ENCODE results near the gene DNAH10. TPM values are rescaled to one million over a fixed set of nuclear protein-coding genes. Genes with fewer than 3 reads are reported as not detected.

DNAH10 gene
- total RNA-seq, 4 donors from 2014 or later: 0.18 to 0.65 TPM; not detected in 2

DNA sequence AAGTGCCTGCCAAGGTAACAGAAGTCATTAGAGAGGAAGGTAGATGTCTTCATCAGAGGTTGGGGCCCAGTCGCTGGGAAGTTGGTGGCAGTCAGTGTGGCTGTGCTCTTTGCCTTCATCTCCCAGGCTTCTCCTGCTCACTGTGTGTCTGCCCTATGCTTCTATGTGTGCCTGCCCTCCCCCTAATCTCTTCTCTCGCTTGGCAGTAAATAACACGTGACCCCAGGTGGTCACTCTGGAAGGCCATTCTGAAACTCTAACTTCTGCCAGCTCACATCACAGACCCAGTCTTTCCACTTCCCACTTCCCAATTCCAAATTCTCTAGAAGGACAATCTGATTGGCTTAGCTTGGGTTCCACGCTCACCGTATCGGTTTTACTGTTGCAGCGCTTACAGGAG lies 220.2 kb downstream of the DNAH10 start:
- no peak for DNase-seq
- no peak for ATAC-seq
- intact Hi-C loops (cut with DNase I; ENCODE audit: low total_unique reads) (loop anchor here (5.0 kb wide), 1 partner anchor 75 kb away; no protein-coding TSS in a partner anchor), in situ Hi-C loops (cut with MboI; ENCODE audit: low sequenced_read_pairs in 4 of 4) (loop anchor here in 1 of 4 donors (10.0 kb wide), 1 partner anchor 77 kb away; no protein-coding TSS in a partner anchor)
- no peak for TF ChIP-seq POLR2A (IDR thresholded peaks at IDR 0.05)
- H3K27ac ChIP-seq: no peak overlapping the region
- H3K9me3 ChIP-seq: no peaks in the 10 kb centered on the region
- peaks cover 7 to 30% of the 10 kb centered on the region in 2 donors for H3K4me1 ChIP-seq
- no peak overlapping the region for H3K4me3 ChIP-seq
- H3K36me3 ChIP-seq: no peaks in the 10 kb centered on the region
- H3K27me3 ChIP-seq: no peaks in the 10 kb centered on the region

- H3K27ac ChIP-seq: peak overlapping the region in 1 of 4 donors; percentile 7
- in situ Hi-C loops (cut with MboI; ENCODE audit: low sequenced_read_pairs in 4 of 4): loop anchor here in 1 of 4 donors (10.0 kb wide), 1 partner anchor 79 kb away; no protein-coding TSS in a partner anchor
- H3K27me3 ChIP-seq: no peaks in the 10 kb centered on the region
- TF ChIP-seq POLR2A (IDR thresholded peaks at IDR 0.05): no peak
- TF ChIP-seq, protein P1, sequence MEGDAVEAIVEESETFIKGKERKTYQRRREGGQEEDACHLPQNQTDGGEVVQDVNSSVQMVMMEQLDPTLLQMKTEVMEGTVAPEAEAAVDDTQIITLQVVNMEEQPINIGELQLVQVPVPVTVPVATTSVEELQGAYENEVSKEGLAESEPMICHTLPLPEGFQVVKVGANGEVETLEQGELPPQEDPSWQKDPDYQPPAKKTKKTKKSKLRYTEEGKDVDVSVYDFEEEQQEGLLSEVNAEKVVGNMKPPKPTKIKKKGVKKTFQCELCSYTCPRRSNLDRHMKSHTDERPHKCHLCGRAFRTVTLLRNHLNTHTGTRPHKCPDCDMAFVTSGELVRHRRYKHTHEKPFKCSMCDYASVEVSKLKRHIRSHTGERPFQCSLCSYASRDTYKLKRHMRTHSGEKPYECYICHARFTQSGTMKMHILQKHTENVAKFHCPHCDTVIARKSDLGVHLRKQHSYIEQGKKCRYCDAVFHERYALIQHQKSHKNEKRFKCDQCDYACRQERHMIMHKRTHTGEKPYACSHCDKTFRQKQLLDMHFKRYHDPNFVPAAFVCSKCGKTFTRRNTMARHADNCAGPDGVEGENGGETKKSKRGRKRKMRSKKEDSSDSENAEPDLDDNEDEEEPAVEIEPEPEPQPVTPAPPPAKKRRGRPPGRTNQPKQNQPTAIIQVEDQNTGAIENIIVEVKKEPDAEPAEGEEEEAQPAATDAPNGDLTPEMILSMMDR (IDR thresholded peaks at IDR 0.05 in 4 of 5, conservative IDR thresholded peaks at IDR 0.05 in 1 of 5): peak; percentile 36 to 63 (median 50)
- ATAC-seq: peak; percentile 83 to 85
- intact Hi-C loops (cut with DNase I; ENCODE audit: low total_unique reads): loop anchor here (5.0 kb wide), 1 partner anchor 77 kb away; no protein-coding TSS in a partner anchor
- no peaks in the 10 kb centered on the region for H3K9me3 ChIP-seq
- no peaks in the 10 kb centered on the region for H3K36me3 ChIP-seq
- no peak overlapping the region for H3K4me3 ChIP-seq
- H3K4me1 ChIP-seq: peaks cover 9 to 30% of the 10 kb centered on the region in 2 donors
- peak; percentile 18 to 36 for DNase-seq
Observed at GRCh38 chr12:123983822-123984485, 221.9 kb downstream of the DNAH10 start.

GRCh38 chr12:123984903-123985302 lies 222.8 kb downstream of the DNAH10 start:
- Histone ChIP-seq H3K36me3 (no peaks in the 10 kb centered on the region), H3K9me3 (no peaks in the 10 kb centered on the region), H3K4me1 (peaks cover 18 to 39% of the 10 kb centered on the region in 2 donors), H3K27me3 (no peaks in the 10 kb centered on the region), H3K4me3 (no peak overlapping the region), H3K27ac (peak overlapping the region in 1 of 4 donors; percentile 13)
- intact Hi-C loops (cut with DNase I; ENCODE audit: low total_unique reads): loop anchor here (5.0 kb wide), 1 partner anchor 78 kb away; no protein-coding TSS in a partner anchor
- no peak for DNase-seq
- in situ Hi-C loops (cut with MboI; ENCODE audit: low sequenced_read_pairs in 4 of 4): loop anchor here in 2 of 4 donors (5.0 to 10.0 kb wide), 2 partner anchors 78 to 80 kb away; no protein-coding TSS in a partner anchor
- TF ChIP-seq, protein P1 (IDR thresholded peaks at IDR 0.05 in 4 of 5, conservative IDR thresholded peaks at IDR 0.05 in 1 of 5): no peak
- no peak for TF ChIP-seq POLR2A (IDR thresholded peaks at IDR 0.05)
- no peak for ATAC-seq

Other genes with a start within 250 kb of the DNAH10 start
- 10 to 100 TPM; 33.4 to 65.3 (median 40.6) TPM for gene RILPL1, start 228.6 kb upstream of the DNAH10 start, total RNA-seq
- gene TMED2, start 177.7 kb upstream of the DNAH10 start, total RNA-seq: 100 to 1,000 TPM; 115 to 177 (median 146) TPM
- gene DDX55, start 160.2 kb upstream of the DNAH10 start, total RNA-seq: 1 to 10 TPM; 6.2 to 9.4 (median 7.4) TPM
- gene EIF2B1, start 128.6 kb upstream of the DNAH10 start, total RNA-seq: 100 to 1,000 TPM in 3 of 4 donors, 10 to 100 TPM in 1; 84.5 to 118 (median 112) TPM
- gene GTF2H3, start 128.5 kb upstream of the DNAH10 start, total RNA-seq: 10 to 100 TPM; 11.5 to 14.3 (median 12.3) TPM
- gene TCTN2, start 91.2 kb upstream of the DNAH10 start, total RNA-seq: 1 to 10 TPM; 1.2 to 5.0 (median 1.6) TPM
- 10 to 100 TPM; 14.8 to 22.7 (median 17.4) TPM for gene ATP6V0A2, start 49.9 kb upstream of the DNAH10 start, total RNA-seq
- gene CCDC92, start 210.5 kb downstream of the DNAH10 start, total RNA-seq: 10 to 100 TPM; 21.1 to 29.1 (median 23.7) TPM
- gene ZNF664, start 210.9 kb downstream of the DNAH10 start, total RNA-seq: 10 to 100 TPM; 18.1 to 37.0 (median 32.6) TPM